Cardiac muscle cell (in vitro differentiated cells and primary cell): ENCODE data around the gene NFIA. TPM values are rescaled to one million over a fixed set of nuclear protein-coding genes. Genes with fewer than 3 reads are reported as not detected.

Source experiments
- DNase-seq, 2 donors: peaks; one replicate each; pipeline versions ENCODE4 v3.0.0 to v3.0.0-alpha.2; 2010 to 2017; ENCODE audit warnings: low read depth in 1 of 2, low spot score in 1 of 2
- H3K27ac ChIP-seq: fragments of 200-600 bp; sonication (generic); 2 replicates; pipeline ENCODE4 v1.5.1; 2016
- H3K27me3 ChIP-seq: fragments of 200-600 bp; sonication (generic); 2 replicates; pipeline ENCODE4 v1.6.0; 2016; ENCODE audit warnings: control low read depth
- H3K36me3 ChIP-seq: fragments of 200-600 bp; sonication (generic); 2 replicates; pipeline ENCODE4 v1.5.1; 2016; ENCODE audit warnings: control low read depth
- H3K4me1 ChIP-seq: fragments of 200-600 bp; sonication (generic); 2 replicates; pipeline ENCODE4 v1.8.1; 2017; ENCODE audit warnings: low read depth, mild to moderate bottlenecking, mixed run types
- H3K4me3 ChIP-seq: fragments of 200-600 bp; sonication (generic); 2 replicates; pipeline ENCODE4 v1.5.1; 2016; ENCODE audit warnings: mild to moderate bottlenecking
- H3K9me3 ChIP-seq: fragments of 200-600 bp; sonication (generic); 2 replicates; pipeline ENCODE4 v1.5.1; 2017; ENCODE audit warnings: low read depth, mild to moderate bottlenecking, control low read depth
- CTCF ChIP-seq: IDR thresholded peaks from 2 replicates; pipeline ENCODE4 v1.5.1; 2012; ENCODE audit warnings: low read depth, mild to moderate bottlenecking, low read length
- polyA plus RNA-seq: library from polyadenylated mRNA; unstranded; fragments of >200 nt; fragmentation: Nextera tagmentation; extraction: Ambion mirVana; gene quantifications from 2 replicates; pipeline ENCODE4 v1.2.1, GENCODE V29; 2016
- total RNA-seq: library from RNA; depleted of rRNA; stranded (reverse); fragments of >200 nt; gene quantifications from 2 replicates; pipeline ENCODE4 v1.2.3, GENCODE V29; 2016

Gene NFIA
- total and polyA plus RNA-seq, 2 experiments from 2014 or later, result 10.1 to 12.0 TPM

GRCh38 chr1:61426254-61426653 lies 343.9 kb downstream of the NFIA start:
- Histone ChIP-seq H3K4me3 (no peak overlapping the region), H3K36me3 (no peaks in the 10 kb centered on the region), H3K9me3 (no peaks in the 10 kb centered on the region), H3K27me3 (no peaks in the 10 kb centered on the region), H3K4me1 (peaks cover 24% of the 10 kb centered on the region), H3K27ac (peak overlapping the region; percentile 41)
- no peak for TF ChIP-seq CTCF
- DNase-seq, result peak in 1 of 2 donors; percentile 72

- Histone ChIP-seq H3K27me3 (no peaks in the 10 kb centered on the region), H3K4me1 (peaks cover 19% of the 10 kb centered on the region), H3K36me3 (no peaks in the 10 kb centered on the region), H3K27ac (peak overlapping the region; percentile 41), H3K9me3 (no peaks in the 10 kb centered on the region), H3K4me3 (no peak overlapping the region)
- no peak for TF ChIP-seq CTCF
- no peak for DNase-seq
These were observed 344.5 kb downstream of the NFIA start for GRCh38 chr1:61426885-61427284.

- peaks cover 19% of the 10 kb centered on the region for H3K4me1 ChIP-seq
- no peaks in the 10 kb centered on the region for H3K27me3 ChIP-seq
- no peaks in the 10 kb centered on the region for H3K9me3 ChIP-seq
- H3K36me3 ChIP-seq, result no peaks in the 10 kb centered on the region
- TF ChIP-seq CTCF, result no peak
- DNase-seq, result peak in 1 of 2 donors; percentile 38
- H3K4me3 ChIP-seq, result no peak overlapping the region
- H3K27ac ChIP-seq, result peak overlapping the region; percentile 41
These were observed 345.1 kb downstream of the NFIA start for GRCh38 chr1:61427510-61427909.

- Histone ChIP-seq H3K36me3 (no peaks in the 10 kb centered on the region), H3K27ac (no peak overlapping the region), H3K27me3 (no peaks in the 10 kb centered on the region), H3K9me3 (no peaks in the 10 kb centered on the region), H3K4me1 (peaks cover 19% of the 10 kb centered on the region), H3K4me3 (no peak overlapping the region)
- peak in 1 of 2 donors; percentile 35 for DNase-seq
- no peak for TF ChIP-seq CTCF
These were observed 345.8 kb downstream of the NFIA start for GRCh38 chr1:61428146-61428545.

- Histone ChIP-seq H3K4me1 (peaks cover 2% of the 10 kb centered on the region), H3K27ac (no peak overlapping the region), H3K9me3 (no peaks in the 10 kb centered on the region), H3K36me3 (no peaks in the 10 kb centered on the region), H3K4me3 (no peak overlapping the region), H3K27me3 (no peaks in the 10 kb centered on the region)
- TF ChIP-seq CTCF, result no peak
- peak in 1 of 2 donors; percentile 68 for DNase-seq
These were observed 350.4 kb downstream of the NFIA start for GRCh38 chr1:61432616-61433388.
